Neural progenitor cell (in vitro differentiated cells): ENCODE measurements around the gene CNIH2. TPM values are rescaled to one million over a fixed set of nuclear protein-coding genes. Genes with fewer than 3 reads are reported as not detected.

Experiments used
- DNase-seq: peaks from one replicate; pipeline ENCODE4 v3.0.0-alpha.2; 2016; ENCODE audit warnings: low spot score
- H2AFZ ChIP-seq: fragments of 200-600 bp; sonication (generic); replicated peaks from 2 replicates; pipeline ENCODE4 v1.6.1; 2016; ENCODE audit warnings: antibody characterized with exemption
- H3F3A ChIP-seq: fragments of 200-600 bp; sonication (generic); 2 replicates; pipeline ENCODE4 v1.6.1; 2016; ENCODE audit warnings: antibody characterized with exemption, low read depth
- H3K27ac ChIP-seq: fragments of 200-600 bp; sonication (generic); 2 replicates; pipeline ENCODE4 v1.5.1; 2016; ENCODE audit warnings: mild to moderate bottlenecking
- H3K27me3 ChIP-seq: fragments of 200-600 bp; sonication (generic); 2 replicates; pipeline ENCODE4 v1.6.1; 2016; ENCODE audit warnings: mild to moderate bottlenecking, moderate library complexity
- H3K36me3 ChIP-seq: fragments of 200-600 bp; sonication (generic); 2 replicates; pipeline ENCODE4 v1.5.1; 2016
- H3K4me1 ChIP-seq: fragments of 200-600 bp; sonication (generic); 2 replicates; pipeline ENCODE4 v1.6.1; 2016; ENCODE audit warnings: mixed run types
- H3K4me2 ChIP-seq: fragments of 200-600 bp; sonication (generic); 2 replicates; pipeline ENCODE4 v1.6.1; 2016
- H3K4me3 ChIP-seq: fragments of 200-600 bp; sonication (generic); 2 replicates; pipeline ENCODE4 v1.5.1; 2016
- H3K79me2 ChIP-seq: fragments of 200-600 bp; sonication (generic); 2 replicates; pipeline ENCODE4 v1.6.1; 2016; ENCODE audit warnings: low read depth
- H3K9ac ChIP-seq: fragments of 200-600 bp; sonication (generic); 2 replicates; pipeline ENCODE4 v1.6.1; 2016
- H3K9me3 ChIP-seq: fragments of 200-600 bp; sonication (generic); 2 replicates; pipeline ENCODE4 v1.5.1; 2016; ENCODE audit warnings: low read depth
- H4K20me1 ChIP-seq: fragments of 200-600 bp; sonication (generic); 2 replicates; pipeline ENCODE4 v1.6.1; 2016; ENCODE audit warnings: low read depth
- H3K27ac Mint-ChIP-seq: 3 replicates; pipeline ENCODE4 v1.8.0; 2021; ENCODE audit warnings: mixed read lengths
- H3K27me3 Mint-ChIP-seq: 2 replicates; pipeline ENCODE4 v1.8.0; 2022; ENCODE audit warnings: low read depth, mild to moderate bottlenecking, inconsistent platforms, moderate library complexity, mixed read lengths; ENCODE audit not compliant: insufficient read depth
- H3K36me3 Mint-ChIP-seq: 3 replicates; pipeline ENCODE4 v1.8.0; 2021; ENCODE audit warnings: mixed read lengths
- H3K4me1 Mint-ChIP-seq: 3 replicates; pipeline ENCODE4 v1.8.0; 2021; ENCODE audit warnings: mixed read lengths
- H3K4me3 Mint-ChIP-seq: 3 replicates; pipeline ENCODE4 v1.8.0; 2021; ENCODE audit warnings: mild to moderate bottlenecking, moderate library complexity, mixed read lengths
- H3K9me3 Mint-ChIP-seq: 3 replicates; pipeline ENCODE4 v1.8.0; 2020; ENCODE audit warnings: mixed read lengths
- CTCF ChIP-seq: fragments of 200-600 bp; sonication (generic); IDR thresholded peaks from 2 replicates; pipeline ENCODE4 v1.5.1; 2017; ENCODE audit warnings: antibody characterized with exemption, mild to moderate bottlenecking
- EZH2 ChIP-seq: fragments of 200-600 bp; sonication (generic); IDR thresholded peaks from 2 replicates; pipeline ENCODE4 v1.6.1; 2017; ENCODE audit warnings: antibody characterized with exemption, mild to moderate bottlenecking, moderate library complexity
- EZH2phosphoT487 ChIP-seq: fragments of 200-600 bp; sonication (generic); IDR thresholded peaks from 2 replicates; pipeline ENCODE4 v1.6.1; 2017; ENCODE audit warnings: antibody characterized with exemption
- total RNA-seq: library from RNA; depleted of rRNA; stranded (reverse); fragments of >200 nt; gene quantifications from 2 replicates; pipeline ENCODE4 v1.2.3, GENCODE V29; 2015; ENCODE audit warnings: low replicate concordance

Gene CNIH2
- total RNA-seq, 1 donor from 2014 or later = 5.7 TPM

GRCh38 chr11:66233301-66233700, 44.7 kb upstream of the CNIH2 start:
- H3K9ac ChIP-seq = no peak overlapping the region
- no peaks in the 10 kb centered on the region for H3K36me3 ChIP-seq
- H2AFZ ChIP-seq = no peak overlapping the region
- H3K27ac Mint-ChIP-seq = peak overlapping the region; percentile 64
- H3K4me2 ChIP-seq = no peak overlapping the region
- peaks cover 26% of the 10 kb centered on the region for H3K36me3 Mint-ChIP-seq
- H3K27me3 Mint-ChIP-seq = peaks cover 3% of the 10 kb centered on the region
- H3K4me3 Mint-ChIP-seq = no peak overlapping the region
- DNase-seq = no peak
- H4K20me1 ChIP-seq = no peaks in the 10 kb centered on the region
- H3K27me3 ChIP-seq = no peaks in the 10 kb centered on the region
- no peaks in the 10 kb centered on the region for H3K4me1 ChIP-seq
- no peak overlapping the region for H3K4me3 ChIP-seq
- H3K27ac ChIP-seq = no peak overlapping the region
- H3F3A ChIP-seq = no peaks in the 10 kb centered on the region
- TF ChIP-seq EZH2phosphoT487 = no peak
- TF ChIP-seq CTCF = no peak
- TF ChIP-seq EZH2 = no peak
- no peaks in the 10 kb centered on the region for H3K79me2 ChIP-seq
- no peaks in the 10 kb centered on the region for H3K9me3 Mint-ChIP-seq
- no peaks in the 10 kb centered on the region for H3K9me3 ChIP-seq
- peaks cover 20% of the 10 kb centered on the region for H3K4me1 Mint-ChIP-seq

GRCh38 chr11:66235141-66235540, 42.8 kb upstream of the CNIH2 start:
- Mint-ChIP-seq H3K36me3 (peaks cover 28% of the 10 kb centered on the region), H3K27me3 (peaks cover 3% of the 10 kb centered on the region), H3K4me1 (peaks cover 17% of the 10 kb centered on the region), H3K9me3 (no peaks in the 10 kb centered on the region), H3K4me3 (no peak overlapping the region), H3K27ac (no peak overlapping the region)
- Histone ChIP-seq H3K79me2 (no peaks in the 10 kb centered on the region), H3K4me2 (no peak overlapping the region), H3K27me3 (no peaks in the 10 kb centered on the region), H3K4me1 (no peaks in the 10 kb centered on the region), H3K4me3 (no peak overlapping the region), H3F3A (no peaks in the 10 kb centered on the region), H4K20me1 (no peaks in the 10 kb centered on the region), H2AFZ (no peak overlapping the region), H3K36me3 (no peaks in the 10 kb centered on the region), H3K9ac (no peak overlapping the region), H3K9me3 (no peaks in the 10 kb centered on the region), H3K27ac (no peak overlapping the region)
- no peak for TF ChIP-seq EZH2phosphoT487
- TF ChIP-seq EZH2 = no peak
- TF ChIP-seq CTCF = no peak
- no peak for DNase-seq

GRCh38 chr11:66237867-66238266, 40.1 kb upstream of the CNIH2 start:
- Histone ChIP-seq H3K27me3 (no peaks in the 10 kb centered on the region), H3K4me3 (no peak overlapping the region), H3K36me3 (no peaks in the 10 kb centered on the region), H2AFZ (no peak overlapping the region), H3K9me3 (no peaks in the 10 kb centered on the region), H3K9ac (no peak overlapping the region), H3K27ac (no peak overlapping the region), H3K4me1 (no peaks in the 10 kb centered on the region), H3K79me2 (no peaks in the 10 kb centered on the region), H3F3A (no peaks in the 10 kb centered on the region), H3K4me2 (no peak overlapping the region), H4K20me1 (no peaks in the 10 kb centered on the region)
- TF ChIP-seq EZH2 = no peak
- TF ChIP-seq EZH2phosphoT487 = no peak
- no peak for TF ChIP-seq CTCF
- H3K9me3 Mint-ChIP-seq = no peaks in the 10 kb centered on the region
- H3K27me3 Mint-ChIP-seq = peaks cover 5% of the 10 kb centered on the region
- H3K36me3 Mint-ChIP-seq = peaks cover 28% of the 10 kb centered on the region
- H3K27ac Mint-ChIP-seq = no peak overlapping the region
- DNase-seq = no peak
- H3K4me1 Mint-ChIP-seq = peaks cover 8% of the 10 kb centered on the region
- H3K4me3 Mint-ChIP-seq = no peak overlapping the region
